Testis (tissue), 3 donors: Measurements from ENCODE around the gene RP9. TPM values are rescaled to one million over a fixed set of nuclear protein-coding genes. Genes with fewer than 3 reads are reported as not detected.

Experiments used
- DNase-seq: peaks from one replicate; pipeline ENCODE4 v3.0.0-alpha.2; 2019
- H3K27ac ChIP-seq, 2 donors: fragments of 200-600 bp; sonication (generic); one replicate each; pipeline ENCODE4 v1.5.1; 2019
- H3K27me3 ChIP-seq: fragments of 200-600 bp; sonication (generic); one replicate; pipeline ENCODE4 v1.5.1; 2019
- H3K36me3 ChIP-seq: fragments of 200-600 bp; sonication (generic); one replicate; pipeline ENCODE4 v1.5.1; 2017; ENCODE audit warnings: low read depth; ENCODE audit errors: missing control alignments
- H3K4me1 ChIP-seq: fragments of 200-600 bp; sonication (generic); one replicate; pipeline ENCODE4 v1.5.1; 2019
- H3K4me3 ChIP-seq, 2 donors: fragments of 200-600 bp; sonication (generic); one replicate each; pipeline ENCODE4 v1.5.1; 2017 to 2019
- H3K9me3 ChIP-seq: fragments of 200-600 bp; sonication (generic); one replicate; pipeline ENCODE4 v1.5.1; 2017
- CTCF ChIP-seq, 3 experiments: fragments of 450-650 bp in 2 of 3; fragments of 200-600 bp in 1 of 3; sonication (generic) in 1 of 3; IDR thresholded peaks; one replicate each; pipeline ENCODE4 v1.5.1; 2016 to 2019; ENCODE audit warnings: antibody characterized with exemption in 3 of 3, mild to moderate bottlenecking in 2 of 3, moderate library complexity in 1 of 3
- POLR2A ChIP-seq: fragments of 450-650 bp; IDR thresholded peaks from one replicate; pipeline ENCODE4 v1.6.1; 2017; ENCODE audit warnings: antibody characterized with exemption, mild to moderate bottlenecking, moderate library complexity
- WGBS, 2 donors: methylation state at CpG; one replicate each; pipeline ENCODE4 v1.1.5; 2018; 5-methylcytosine and 5-hydroxymethylcytosine counted together
- intact Hi-C: fragments of 100-400 bp; cut with DNase I; formaldehyde crosslinking; loops from one replicate; pipeline ENCODE4 v1.15.1; 2023; ENCODE audit warnings: low total_unique reads
- polyA plus RNA-seq: library from polyadenylated mRNA; stranded (reverse); fragments of 350-450 nt; fragmentation: Illumina TruSeq; extraction: RNeasy Lipid Tissue Mini Kit (QIAGEN cat#74804); gene quantifications from one replicate; pipeline ENCODE4 v1.2.3, GENCODE V29; 2014; ENCODE audit warnings: low read depth, low replicate concordance; ENCODE audit not compliant: insufficient read depth
- total RNA-seq, 2 donors: library from RNA; depleted of rRNA; stranded (reverse); fragments of >200 nt; gene quantifications; one replicate each; pipeline ENCODE4 v1.2.3, GENCODE V29; 2016

The RP9 gene
- total and polyA plus RNA-seq, 3 donors from 2014 or later = 17.9 to 29.2 (median 28.2) TPM

DNA sequence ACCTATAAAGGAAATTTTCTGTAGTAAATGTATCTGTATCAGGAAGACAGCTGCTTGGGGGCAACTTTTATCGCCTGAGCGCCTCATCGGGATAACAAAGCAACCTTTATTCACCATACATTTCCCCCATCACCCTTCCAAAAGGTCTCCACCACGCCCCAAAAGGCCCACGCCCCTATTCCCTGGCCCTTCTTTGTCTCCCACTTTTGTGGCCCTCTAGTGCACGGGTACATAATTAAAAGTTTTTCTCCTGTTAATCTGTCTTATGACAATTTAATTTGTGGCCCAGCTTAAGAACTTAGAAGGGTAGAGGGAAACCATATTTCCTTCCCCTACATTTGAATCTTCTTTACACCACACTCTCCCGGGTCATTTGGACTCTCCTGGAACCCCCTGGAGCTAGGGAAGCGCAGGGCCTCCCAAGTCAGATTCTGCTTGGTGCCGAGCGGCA is 625 bp downstream of the RP9 start:
- H3K27me3 ChIP-seq = no peaks in the 10 kb centered on the region
- TF ChIP-seq POLR2A (no peak), CTCF (IDR thresholded peaks at IDR 0.05) (no peak)
- peaks cover 14% of the 10 kb centered on the region for H3K4me1 ChIP-seq
- peak; percentile 28 for DNase-seq
- H3K9me3 ChIP-seq = no peaks in the 10 kb centered on the region
- H3K36me3 ChIP-seq = no peaks in the 10 kb centered on the region
- H3K4me3 ChIP-seq = peak overlapping the region; percentile 88 to 97
- H3K27ac ChIP-seq = peak overlapping the region; percentile 79 to 89
- intact Hi-C loops = no loop called here
- 0 to 1% methylated on average over 10 of the region's 10 CpGs for WGBS, 2 donors

GRCh38 chr7:33107136-33108066 is 1.8 kb downstream of the RP9 start:
- WGBS, 2 donors = 33 to 44% methylated on average over 7 of the region's 7 CpGs
- H3K9me3 ChIP-seq = no peaks in the 10 kb centered on the region
- peaks cover 14% of the 10 kb centered on the region for H3K4me1 ChIP-seq
- intact Hi-C loops = no loop called here
- no peak overlapping the region for H3K27ac ChIP-seq
- H3K36me3 ChIP-seq = no peaks in the 10 kb centered on the region
- peak; percentile 54 for DNase-seq
- no peaks in the 10 kb centered on the region for H3K27me3 ChIP-seq
- H3K4me3 ChIP-seq = no peak overlapping the region
- no peak for TF ChIP-seq POLR2A
- peak; percentile 10 to 29 (median 17) for TF ChIP-seq CTCF (IDR thresholded peaks at IDR 0.05)

GRCh38 chr7:33101906-33102305 is 7.3 kb downstream of the RP9 start:
- Histone ChIP-seq H3K4me3 (no peak overlapping the region), H3K36me3 (no peaks in the 10 kb centered on the region), H3K27me3 (no peaks in the 10 kb centered on the region), H3K4me1 (peaks cover under 1% of the 10 kb centered on the region), H3K27ac (no peak overlapping the region), H3K9me3 (no peaks in the 10 kb centered on the region)
- no peak for DNase-seq
- intact Hi-C loops = no loop called here
- 89 to 98% methylated on average over 3 of the region's 3 CpGs for WGBS, 2 donors
- TF ChIP-seq POLR2A = no peak
- no peak for TF ChIP-seq CTCF (IDR thresholded peaks at IDR 0.05)

DNA sequence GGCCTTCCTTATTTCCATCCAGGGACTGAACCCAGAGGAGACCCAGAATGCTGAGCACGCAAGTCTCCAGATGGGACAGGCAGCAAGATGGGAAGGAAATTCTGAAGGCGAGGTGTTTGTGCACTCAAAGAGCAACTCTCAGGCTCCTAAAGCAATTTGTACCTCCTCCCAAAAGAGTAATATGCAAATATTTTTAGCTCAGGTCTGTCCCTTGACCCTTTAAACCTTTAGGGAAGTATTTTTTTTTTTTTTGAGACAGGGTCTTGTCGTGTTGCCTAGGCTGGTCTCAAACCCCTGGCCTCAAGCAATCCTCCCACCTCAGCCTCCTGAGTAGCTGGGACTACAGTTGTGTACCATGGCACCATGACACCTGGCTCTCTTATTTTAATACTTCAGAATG is 8.4 kb downstream of the RP9 start:
- WGBS, 2 donors = 79 to 83% methylated on average over 3 of the region's 3 CpGs
- no peaks in the 10 kb centered on the region for H3K4me1 ChIP-seq
- no peak for DNase-seq
- intact Hi-C loops = no loop called here
- no peaks in the 10 kb centered on the region for H3K27me3 ChIP-seq
- H3K27ac ChIP-seq = no peak overlapping the region
- no peak overlapping the region for H3K4me3 ChIP-seq
- no peaks in the 10 kb centered on the region for H3K36me3 ChIP-seq
- H3K9me3 ChIP-seq = no peaks in the 10 kb centered on the region
- TF ChIP-seq CTCF (IDR thresholded peaks at IDR 0.05) (no peak), POLR2A (no peak)
